ENCODE measurements around the gene PLXDC2. TPM values are rescaled to one million over a fixed set of nuclear protein-coding genes. Genes with fewer than 3 reads are reported as not detected.

Gene PLXDC2
- total RNA-seq, 2 donors from 2014 or later, result 19.5 to 26.4 TPM

GRCh38 chr10:19913987-19914386 is 97.8 kb downstream of the PLXDC2 start:
- Histone ChIP-seq H3K9me3 (ENCODE audit: control insufficient read depth, low read length) (no peaks in the 10 kb centered on the region), H3K4me3 (ENCODE audit: low read length) (no peak overlapping the region), H3K27ac (ENCODE audit: low read depth, low read length) (no peak overlapping the region), H3K27me3 (ENCODE audit: control insufficient read depth, insufficient read depth, low read length, poor library complexity, severe bottlenecking) (no peaks in the 10 kb centered on the region), H3K9ac (ENCODE audit: extremely low read depth, low read length, poor library complexity, severe bottlenecking) (no peak overlapping the region), H3K4me1 (ENCODE audit: control insufficient read depth, insufficient read depth, low read length) (no peaks in the 10 kb centered on the region), H3K36me3 (ENCODE audit: control insufficient read depth, insufficient read depth, low read length) (no peaks in the 10 kb centered on the region)
- Mint-ChIP-seq H3K4me1 (peaks cover 12% of the 10 kb centered on the region), H3K27me3 (ENCODE audit: insufficient read depth) (no peaks in the 10 kb centered on the region), H3K36me3 (ENCODE audit: low read depth) (no peaks in the 10 kb centered on the region), H3K27ac (no peak overlapping the region), H3K4me3 (no peak overlapping the region), H3K9me3 (peaks cover 3% of the 10 kb centered on the region)
- no peak for TF ChIP-seq CTCF (conservative IDR thresholded peaks at IDR 0.05)
- no peak for DNase-seq

GRCh38 chr10:19915125-19915524 is 98.9 kb downstream of the PLXDC2 start:
- Histone ChIP-seq H3K4me1 (ENCODE audit: control insufficient read depth, insufficient read depth, low read length) (no peaks in the 10 kb centered on the region), H3K9ac (ENCODE audit: extremely low read depth, low read length, poor library complexity, severe bottlenecking) (no peak overlapping the region), H3K36me3 (ENCODE audit: control insufficient read depth, insufficient read depth, low read length) (no peaks in the 10 kb centered on the region), H3K9me3 (ENCODE audit: control insufficient read depth, low read length) (no peaks in the 10 kb centered on the region), H3K27ac (ENCODE audit: low read depth, low read length) (no peak overlapping the region), H3K27me3 (ENCODE audit: control insufficient read depth, insufficient read depth, low read length, poor library complexity, severe bottlenecking) (no peaks in the 10 kb centered on the region), H3K4me3 (ENCODE audit: low read length) (no peak overlapping the region)
- no peak overlapping the region for H3K27ac Mint-ChIP-seq
- H3K4me1 Mint-ChIP-seq, result peaks cover 18% of the 10 kb centered on the region
- no peaks in the 10 kb centered on the region for H3K27me3 Mint-ChIP-seq (ENCODE audit: insufficient read depth)
- DNase-seq, result no peak
- peaks cover 3% of the 10 kb centered on the region for H3K9me3 Mint-ChIP-seq
- H3K36me3 Mint-ChIP-seq (ENCODE audit: low read depth), result no peaks in the 10 kb centered on the region
- no peak overlapping the region for H3K4me3 Mint-ChIP-seq
- no peak for TF ChIP-seq CTCF (conservative IDR thresholded peaks at IDR 0.05)

- H3K27me3 Mint-ChIP-seq (ENCODE audit: insufficient read depth), result no peaks in the 10 kb centered on the region
- no peak overlapping the region for H3K4me3 Mint-ChIP-seq
- Histone ChIP-seq H3K9me3 (ENCODE audit: control insufficient read depth, low read length) (no peaks in the 10 kb centered on the region), H3K36me3 (ENCODE audit: control insufficient read depth, insufficient read depth, low read length) (no peaks in the 10 kb centered on the region), H3K4me3 (ENCODE audit: low read length) (no peak overlapping the region), H3K27ac (ENCODE audit: low read depth, low read length) (no peak overlapping the region), H3K9ac (ENCODE audit: extremely low read depth, low read length, poor library complexity, severe bottlenecking) (no peak overlapping the region), H3K27me3 (ENCODE audit: control insufficient read depth, insufficient read depth, low read length, poor library complexity, severe bottlenecking) (no peaks in the 10 kb centered on the region), H3K4me1 (ENCODE audit: control insufficient read depth, insufficient read depth, low read length) (no peaks in the 10 kb centered on the region)
- no peak for DNase-seq
- TF ChIP-seq CTCF (conservative IDR thresholded peaks at IDR 0.05), result no peak
- no peaks in the 10 kb centered on the region for H3K36me3 Mint-ChIP-seq (ENCODE audit: low read depth)
- H3K27ac Mint-ChIP-seq, result no peak overlapping the region
- H3K9me3 Mint-ChIP-seq, result peaks cover 3% of the 10 kb centered on the region
- peaks cover 18% of the 10 kb centered on the region for H3K4me1 Mint-ChIP-seq
- 98 to 100% methylated on average over 3 of the region's 3 CpGs for WGBS, 2 experiments (ENCODE audit: insufficient coverage in 1 of 2, insufficient read length in 1 of 2)
These were observed 99.6 kb downstream of the PLXDC2 start for GRCh38 chr10:19915816-19916215.
